Effector CD4-positive, alpha-beta T cell (primary cell): ENCODE data around the gene CENPVL1. TPM values are rescaled to one million over a fixed set of nuclear protein-coding genes. Genes with fewer than 3 reads are reported as not detected.
"Not testable (repeated sequence)": the region's sequence is repeated elsewhere in the genome, so short reads cannot be mapped to it uniquely, and the experiment has no call there.

Experiments
- DNase-seq: peaks from one replicate; pipeline ENCODE4 v3.0.0-alpha.2; 2020
- total RNA-seq: gene quantifications from one replicate; lab custom pipeline; 2026; lab: John Stamatoyannopoulos, UW

Gene CENPVL1
- total RNA-seq = not detected

- not testable (repeated sequence) for DNase-seq
Measured at GRCh38 chrX:51710277-51711164, at the start of gene CENPVL1. TSS of gene CENPVL1 (plus strand) at chrX:51710512. CDS start at chrX:51710512, 0 bp downstream.

- DNase-seq = no peak
Measured at GRCh38 chrX:51665981-51666380, 44.3 kb upstream of the CENPVL1 start.

- DNase-seq = not testable (repeated sequence)
Measured at GRCh38 chrX:51679689-51680433, 30.5 kb upstream of the CENPVL1 start.

GRCh38 chrX:51681808-51682719, 28.2 kb upstream of the CENPVL1 start:
- not testable (repeated sequence) for DNase-seq

- not testable (repeated sequence) for DNase-seq
Measured at GRCh38 chrX:51682720-51683062, 27.6 kb upstream of the CENPVL1 start, which contains the start of gene CENPVL2. TSS of gene CENPVL2 (minus strand) at chrX:51682831. CDS start at chrX:51682831, 0 bp downstream.

GRCh38 chrX:51694254-51694653, 16.1 kb upstream of the CENPVL1 start:
- no peak for DNase-seq

- DNase-seq = no peak
Measured at GRCh38 chrX:51697397-51697796, 12.9 kb upstream of the CENPVL1 start.

- not testable (repeated sequence) for DNase-seq
Measured at GRCh38 chrX:51712943-51713647, 2.8 kb downstream of the CENPVL1 start.

- no peak for DNase-seq
Measured at GRCh38 chrX:51728202-51728601, 17.9 kb downstream of the CENPVL1 start.

- DNase-seq = no peak
Measured at GRCh38 chrX:51737091-51737490, 26.8 kb downstream of the CENPVL1 start.

- no peak for DNase-seq
Measured at GRCh38 chrX:51742586-51742985, 32.3 kb downstream of the CENPVL1 start.

- DNase-seq = peak; percentile 7
Measured at GRCh38 chrX:51743179-51743957, 33.1 kb downstream of the CENPVL1 start, which contains the start of gene GSPT2. TSS of gene GSPT2 (plus strand) at chrX:51743442. CDS start at chrX:51743627, 185 bp downstream.

GRCh38 chrX:51747671-51748070, 37.4 kb downstream of the CENPVL1 start:
- DNase-seq = no peak

- DNase-seq = no peak
Measured at GRCh38 chrX:51759055-51759839, 48.9 kb downstream of the CENPVL1 start.

- no peak for DNase-seq
Measured at GRCh38 chrX:51760657-51761056, 50.3 kb downstream of the CENPVL1 start.
